Kidney glomerular epithelial cell (primary cell): ENCODE results near the gene IKBKG.
"Not testable (repeated sequence)": the region's sequence is repeated elsewhere in the genome, so short reads cannot be mapped to it uniquely, and the experiment has no call there.

Experiments
- DNase-seq: peaks from one replicate; lab custom pipeline; 2025; lab: John Stamatoyannopoulos, UW

IKBKG gene

DNA sequence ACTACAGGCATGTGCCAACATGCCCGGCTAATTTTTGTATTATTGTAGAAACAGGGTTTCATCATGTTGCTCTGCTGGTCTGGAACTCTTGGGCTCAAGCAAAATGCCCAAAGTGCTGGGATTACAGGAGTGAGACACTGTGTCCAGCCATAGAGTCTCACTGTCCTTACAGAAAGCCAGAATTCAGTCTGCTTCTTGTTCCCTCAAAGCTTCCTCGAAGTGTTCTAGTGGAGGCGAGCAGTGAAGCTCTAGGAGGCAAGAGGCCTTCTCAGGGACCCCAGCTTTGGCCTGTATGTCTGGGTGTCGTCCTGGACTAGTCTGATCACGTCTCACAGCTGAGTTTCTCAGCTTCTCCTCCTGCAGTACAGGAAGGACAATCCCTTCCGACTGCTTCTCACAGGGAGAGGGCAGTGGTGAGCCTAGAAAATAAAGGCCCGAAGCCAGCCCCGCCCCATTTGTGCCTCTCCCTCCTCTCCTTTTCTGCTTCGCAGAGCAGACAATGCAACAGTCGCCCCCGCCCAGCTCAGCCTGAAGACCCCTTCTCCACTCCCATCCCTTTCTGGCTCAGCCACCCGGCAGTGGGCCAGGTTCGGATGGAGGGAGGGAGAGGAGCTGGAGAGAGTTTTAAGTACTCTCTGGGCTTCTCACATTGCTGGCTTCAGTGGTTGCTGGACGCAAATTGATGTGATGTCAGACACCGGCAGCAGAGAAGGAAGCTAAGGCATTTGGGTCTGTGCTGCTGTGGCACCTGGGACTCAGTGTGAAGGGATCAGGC is 20.3 kb upstream of the IKBKG start:
- peak; percentile 42 for DNase-seq

DNA sequence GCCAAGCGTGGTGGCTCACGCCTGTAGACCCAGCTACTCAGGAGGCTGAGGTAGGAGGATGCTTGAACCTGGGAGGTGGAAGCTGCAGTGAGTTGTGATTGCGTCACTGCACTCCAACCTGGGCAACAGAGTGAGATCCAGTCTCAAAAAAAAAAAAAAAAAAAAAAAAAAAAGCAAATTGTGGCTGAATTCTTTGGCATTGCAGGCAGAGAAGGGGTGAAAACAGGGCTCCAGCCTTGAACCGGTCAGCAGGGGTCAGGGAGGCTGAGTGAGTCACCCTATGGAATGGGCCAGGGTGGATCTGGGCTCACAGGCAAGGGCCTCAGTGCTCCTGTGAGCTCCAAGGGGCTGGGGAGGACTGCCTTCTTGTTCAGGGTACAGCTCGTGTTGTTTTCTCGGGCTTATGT is 18.2 kb upstream of the IKBKG start:
- DNase-seq, result no peak

DNA sequence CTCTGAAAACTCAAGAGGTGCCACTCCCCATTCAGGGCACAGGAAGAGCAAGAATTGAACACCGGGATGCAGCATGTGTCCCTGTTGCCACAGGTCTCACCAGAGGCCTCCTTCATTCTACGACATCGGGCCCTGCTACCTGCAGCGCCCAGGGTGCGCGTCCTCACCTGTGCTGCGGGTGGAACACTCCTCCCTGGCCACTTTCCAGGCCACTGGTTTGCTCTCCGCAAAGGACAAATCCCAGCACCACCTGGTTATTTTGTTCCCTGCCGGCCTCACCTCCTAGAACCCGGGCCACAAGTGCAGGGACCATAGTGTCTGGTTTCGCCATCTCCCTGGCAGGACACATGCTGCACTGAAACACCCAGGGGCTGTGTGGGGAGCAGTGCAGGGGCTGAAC is 17.1 kb upstream of the IKBKG start:
- no peak for DNase-seq

DNA sequence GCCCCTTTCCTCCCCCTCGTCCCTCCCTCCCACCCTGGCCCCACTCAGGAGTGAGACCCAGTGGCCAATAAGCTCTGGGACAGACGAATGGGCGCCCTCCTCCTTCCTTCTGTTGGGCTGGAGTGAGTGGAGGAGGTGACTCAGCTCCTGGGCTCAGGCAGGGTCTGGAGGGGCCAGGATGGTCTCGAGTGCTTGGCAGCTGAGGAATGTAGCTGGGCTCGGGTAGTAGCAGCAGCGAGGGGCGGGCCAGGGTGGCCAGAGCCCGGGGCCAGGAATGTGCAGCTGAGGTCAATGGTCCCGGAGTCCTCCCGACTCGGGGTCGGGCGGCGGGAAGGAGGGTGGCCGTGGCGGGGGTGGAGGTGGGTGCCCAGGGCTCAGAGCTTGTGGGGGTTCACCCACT is 15.8 kb upstream of the IKBKG start:
- peak; percentile 51 for DNase-seq

DNA sequence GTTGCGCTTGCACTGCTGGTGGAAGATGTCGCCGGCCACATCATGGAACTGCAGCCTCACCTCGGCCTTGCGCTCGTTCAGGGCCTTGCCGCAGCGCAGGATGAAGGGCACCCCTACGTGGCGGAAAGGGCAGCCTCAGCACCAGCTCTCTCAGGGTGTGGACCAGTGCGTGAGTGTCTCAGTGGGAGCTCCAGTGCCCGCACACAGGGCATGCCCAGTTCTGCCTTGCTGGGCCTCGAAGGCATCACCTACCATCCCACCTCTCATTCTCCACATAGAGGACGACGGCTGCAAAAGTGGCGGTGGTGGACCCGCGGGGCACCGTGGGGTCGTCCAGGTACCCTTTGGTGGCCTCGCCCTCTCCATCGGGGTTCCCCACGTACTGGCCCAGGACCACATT is 14.7 kb upstream of the IKBKG start:
- no peak for DNase-seq

DNA sequence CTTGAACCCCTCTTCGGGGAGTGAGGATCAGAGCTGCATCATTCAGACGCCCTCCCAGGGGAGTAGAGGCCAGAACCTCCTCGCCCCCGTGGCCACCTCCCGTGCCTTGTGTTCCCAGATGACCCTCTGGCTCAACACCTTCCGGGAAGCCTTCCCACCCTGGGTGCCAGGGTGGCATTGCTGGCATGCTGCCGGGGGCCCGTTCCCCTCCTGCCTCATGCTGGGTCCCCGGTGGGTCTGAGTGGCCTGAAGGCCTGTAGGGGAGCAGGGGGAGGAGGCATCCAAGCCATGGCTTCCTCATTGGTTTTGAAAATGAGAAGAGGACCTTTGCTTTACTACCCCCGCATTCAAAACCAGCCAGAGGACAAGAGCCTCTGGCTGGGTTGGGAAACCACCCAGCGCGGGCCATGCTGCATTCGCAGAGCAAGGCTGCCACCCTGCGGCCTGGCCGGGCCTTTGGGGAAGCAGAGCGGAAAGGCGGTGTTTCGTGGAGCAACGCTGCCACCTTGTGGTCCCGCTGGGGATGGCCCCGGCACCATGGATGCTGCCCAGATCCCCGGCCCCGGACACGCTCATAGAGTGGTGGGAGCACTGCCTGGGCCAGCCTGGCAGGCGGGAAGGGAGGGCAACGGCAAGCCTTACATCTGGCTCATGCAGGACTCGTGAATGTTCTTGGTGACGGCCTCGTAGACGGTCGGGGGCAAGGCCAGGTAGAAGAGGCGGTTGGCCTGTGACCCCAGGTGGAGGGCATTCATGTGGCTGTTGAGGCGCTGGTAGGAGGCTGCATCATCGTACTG is 12.7 kb upstream of the IKBKG start:
- DNase-seq, result peak; percentile 61

DNA sequence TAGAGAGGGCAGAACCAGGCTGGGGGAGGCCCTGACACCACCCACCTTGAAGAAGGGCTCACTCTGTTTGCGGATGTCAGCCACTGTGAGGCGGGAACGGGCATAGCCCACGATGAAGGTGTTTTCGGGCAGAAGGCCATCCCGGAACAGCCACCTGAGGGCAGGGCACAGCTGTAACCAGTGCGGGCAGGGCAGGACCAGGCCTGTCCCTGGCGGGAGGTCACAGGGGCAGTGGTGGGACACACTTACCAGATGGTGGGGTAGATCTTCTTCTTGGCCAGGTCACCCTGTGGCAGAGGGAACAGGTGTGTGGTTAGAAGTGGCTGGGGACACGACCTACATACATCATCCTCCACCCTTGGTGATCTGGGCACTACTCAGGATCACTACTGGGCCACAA is 11.5 kb upstream of the IKBKG start:
- no peak for DNase-seq

DNA sequence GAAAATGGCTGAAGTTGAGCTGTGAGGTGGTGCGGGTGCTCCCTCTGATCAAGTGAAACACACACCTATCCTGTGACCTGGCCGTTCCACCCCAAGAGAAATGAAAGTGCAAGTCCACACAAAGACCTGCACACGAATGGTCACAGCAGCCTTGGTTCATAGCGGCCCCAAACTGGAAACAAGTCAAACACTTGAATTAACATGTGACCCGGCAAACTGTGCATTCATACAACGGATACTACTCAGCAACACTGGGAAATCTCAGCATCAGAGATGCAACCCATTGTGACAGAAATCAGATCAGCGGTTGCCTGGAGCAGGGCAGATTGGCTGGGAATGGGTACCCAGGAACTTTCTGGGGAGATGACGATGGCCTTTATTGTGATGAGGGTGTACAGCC is 8.3 kb upstream of the IKBKG start:
- DNase-seq, result no peak

DNA sequence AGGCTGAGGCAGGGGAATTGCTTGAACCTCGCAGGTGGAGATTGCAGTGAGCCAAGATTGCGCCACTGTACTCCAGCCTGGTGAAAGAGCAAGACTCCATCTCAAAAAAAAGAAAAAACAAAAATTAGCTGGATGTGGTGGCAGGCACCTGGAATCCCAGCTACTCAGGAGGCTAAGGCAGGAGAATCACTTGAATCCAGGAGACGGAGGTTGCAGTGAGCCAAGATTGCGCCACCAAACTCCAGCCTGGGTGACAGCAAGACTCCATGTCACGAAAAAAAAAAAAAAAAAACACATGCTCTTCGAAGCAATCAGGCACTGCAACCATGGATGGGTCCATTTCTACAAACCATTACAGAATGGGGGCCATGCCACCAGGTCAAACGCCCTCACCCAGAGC is 7.1 kb upstream of the IKBKG start:
- not testable (repeated sequence) for DNase-seq

DNA sequence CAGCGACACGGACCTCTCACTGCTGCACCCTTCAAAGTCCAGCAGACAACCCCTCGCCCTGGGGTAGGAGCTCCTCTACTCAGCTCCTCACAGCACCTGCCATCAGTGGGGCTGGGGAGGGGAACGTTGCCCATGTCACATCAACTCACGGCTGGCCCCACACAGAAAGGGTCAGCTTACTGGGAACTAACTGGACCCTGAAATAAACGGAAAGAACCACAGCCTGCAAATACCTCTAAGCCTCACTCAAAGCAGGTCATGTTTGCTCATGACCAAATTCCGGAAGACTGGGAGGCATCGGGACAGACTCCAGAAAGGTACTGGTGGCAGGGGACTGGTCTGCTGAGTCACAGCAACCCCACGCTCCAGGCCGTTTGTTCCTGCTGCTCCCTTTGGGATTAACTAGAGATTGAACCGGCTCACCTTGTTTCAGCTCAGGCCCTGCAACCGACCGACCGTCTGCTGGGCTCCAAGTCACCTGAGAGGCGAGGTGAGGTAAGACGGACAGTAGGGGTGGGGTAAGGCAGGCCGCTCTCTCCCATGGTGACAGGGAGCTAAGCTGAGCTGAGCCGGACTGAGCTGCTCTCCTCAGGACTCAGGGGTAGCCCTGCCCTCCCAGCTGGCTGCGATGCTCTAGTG is 6.4 kb upstream of the IKBKG start:
- DNase-seq, result no peak

DNA sequence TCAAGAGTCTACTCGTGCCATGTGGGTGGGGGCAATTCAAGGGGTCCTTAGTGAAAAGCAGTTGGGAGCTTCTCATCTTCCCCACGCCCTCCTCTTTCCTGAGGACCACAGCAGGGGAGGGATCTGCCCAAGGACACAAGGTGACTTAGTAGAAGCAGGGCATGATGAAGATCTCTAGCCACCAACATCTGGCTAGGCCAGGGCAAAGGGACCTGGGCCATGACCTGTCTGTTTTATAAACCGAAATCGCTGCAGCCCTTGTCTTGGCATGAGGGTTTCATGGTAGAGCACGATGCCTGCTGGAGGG is 5.9 kb upstream of the IKBKG start:
- no peak for DNase-seq

DNA sequence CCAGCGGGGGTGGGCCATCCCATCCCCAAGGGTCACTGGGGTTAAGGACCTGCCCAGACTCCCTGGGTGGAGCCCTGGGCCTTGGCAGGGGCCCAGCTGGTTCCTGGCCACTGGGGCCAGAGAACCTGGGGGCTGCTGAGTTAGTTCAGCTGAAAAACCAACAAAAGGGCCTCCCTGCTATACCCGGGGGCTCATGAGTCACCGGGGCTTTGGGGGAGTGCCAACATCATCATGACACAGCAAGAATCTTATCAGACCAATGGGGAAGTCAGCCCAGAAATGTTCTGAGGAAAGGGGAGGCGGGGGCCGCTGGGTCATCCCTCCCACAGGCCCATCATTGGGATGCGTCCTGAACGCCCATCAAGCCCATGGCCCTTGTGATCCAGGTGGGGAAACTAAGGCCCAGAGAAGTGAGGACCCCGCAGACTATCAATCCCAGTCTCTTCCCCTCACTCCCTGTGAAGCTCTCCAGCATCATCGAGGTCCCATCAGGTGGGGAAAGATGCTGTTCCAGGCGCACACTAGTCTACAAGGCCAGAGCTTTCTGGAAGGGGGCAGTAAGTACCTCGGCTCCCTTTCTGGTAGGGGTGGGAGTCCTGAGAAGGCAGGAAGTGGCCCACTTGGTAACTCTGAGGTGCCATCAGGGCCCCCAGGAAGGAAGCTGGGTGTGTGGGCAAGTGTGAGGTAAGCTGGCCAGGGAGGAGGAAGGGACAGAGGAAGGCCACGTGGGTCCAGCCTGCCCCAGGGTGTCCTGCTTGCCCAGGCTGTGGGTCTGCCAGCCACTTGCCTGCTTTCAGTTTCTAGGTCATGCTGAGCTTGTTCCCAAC is 5.3 kb upstream of the IKBKG start:
- peak; percentile 69 for DNase-seq

DNA sequence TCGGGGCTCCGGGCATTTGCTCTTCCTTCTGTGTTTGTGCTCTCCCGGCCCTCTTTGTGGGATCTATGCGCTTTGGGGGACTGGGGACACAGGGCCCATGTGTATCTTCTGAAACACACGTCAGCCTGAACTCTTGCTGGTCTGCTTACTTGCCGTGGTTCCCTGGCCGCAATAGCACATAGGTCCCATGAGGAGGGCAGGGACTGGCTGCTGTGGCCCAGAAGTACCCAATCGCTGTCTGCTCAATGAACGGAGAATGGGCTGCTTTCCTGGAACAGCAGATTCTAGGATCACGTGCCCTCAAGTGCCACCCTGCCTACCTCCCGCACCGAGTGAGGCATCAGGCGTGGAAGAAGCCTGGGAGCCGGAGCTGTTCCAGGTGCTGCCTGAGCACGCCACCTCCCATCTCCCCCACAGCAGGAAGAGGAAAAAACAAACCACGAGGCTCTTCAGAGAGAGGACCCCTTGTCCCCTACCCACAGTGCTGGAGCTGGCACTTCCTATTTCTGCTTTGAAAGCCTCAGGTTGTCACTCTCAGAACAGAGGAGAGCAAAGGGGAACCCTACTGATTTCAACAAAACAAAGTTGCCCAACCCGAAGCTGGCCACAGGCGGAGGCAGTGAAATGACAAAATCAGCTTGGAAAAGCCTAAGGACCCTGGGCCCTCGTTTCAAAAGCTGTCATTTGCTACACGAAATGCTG is 4.5 kb upstream of the IKBKG start:
- no peak for DNase-seq

DNA sequence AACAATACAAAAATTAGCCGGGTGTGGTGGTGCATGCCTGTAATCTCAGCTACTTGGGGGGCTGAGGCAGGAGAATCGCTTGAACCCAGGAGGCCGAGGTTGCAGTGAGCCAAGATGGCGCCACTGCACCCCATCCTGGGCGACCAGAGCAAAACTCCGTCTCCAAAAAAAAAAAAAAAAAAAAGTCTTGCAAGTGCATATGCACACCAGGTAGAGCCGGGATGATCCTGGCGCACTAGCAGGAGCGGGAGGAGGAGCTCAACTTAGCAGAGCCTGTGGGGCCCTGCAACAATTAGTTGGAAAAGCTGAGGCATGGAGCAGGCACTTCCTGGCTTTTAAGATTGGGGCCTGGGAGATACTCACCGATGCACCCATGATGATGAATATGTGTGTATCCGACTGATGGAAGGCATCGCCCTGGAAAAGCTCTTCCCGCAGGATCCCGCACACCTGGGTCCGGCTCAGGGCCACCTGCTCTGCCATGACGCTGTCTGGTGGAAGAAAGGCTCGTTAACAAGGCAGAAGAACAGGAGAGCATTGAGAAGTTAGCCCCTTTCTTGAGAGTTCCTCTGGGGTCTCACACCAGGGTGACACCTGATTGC is 1.6 kb upstream of the IKBKG start:
- no peak for DNase-seq

DNA sequence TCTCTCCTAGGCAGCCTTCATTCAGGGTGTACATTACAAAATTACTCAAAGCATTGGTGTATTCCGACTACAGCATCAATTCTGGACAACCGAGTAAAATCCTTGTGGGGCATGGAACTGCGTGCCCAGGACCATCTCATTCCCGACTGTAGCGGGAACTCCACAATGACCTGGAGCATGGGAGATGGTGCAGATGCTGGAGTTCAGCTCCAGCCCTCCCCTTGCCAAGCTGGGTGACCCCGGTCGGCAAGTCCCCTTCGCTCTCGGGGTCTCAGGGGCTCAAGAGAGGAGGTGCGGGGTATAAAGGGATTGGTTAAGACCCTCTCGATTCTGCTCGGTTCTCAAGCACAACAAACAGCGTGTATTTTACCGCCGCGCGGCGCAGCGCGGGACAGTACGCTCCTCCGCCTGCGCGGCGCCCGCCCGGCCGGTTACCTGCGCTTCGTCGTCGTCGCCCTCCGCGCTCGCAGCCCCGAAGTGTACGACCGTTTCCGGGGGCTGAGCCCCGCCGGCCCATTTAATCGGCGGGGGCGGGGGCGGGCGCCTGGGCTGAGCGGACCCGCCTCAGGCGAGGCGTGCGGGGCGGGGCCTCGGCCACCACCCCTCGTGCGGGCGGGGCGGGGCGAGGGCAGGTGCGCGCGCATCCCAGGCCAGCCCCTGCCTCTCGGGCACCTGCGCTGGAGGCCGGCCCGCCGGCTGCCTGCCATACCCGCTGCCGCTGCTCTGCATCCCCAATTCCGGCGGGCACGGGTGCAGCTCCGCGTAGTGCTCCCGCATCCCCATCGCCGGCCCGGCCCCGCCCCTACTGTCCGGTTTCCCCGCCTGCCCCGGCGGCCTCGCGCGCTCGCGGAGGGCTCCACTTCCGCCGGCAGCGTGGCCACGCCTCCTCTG is 821 bp upstream of the IKBKG start, which contains the start of gene G6PD:
Gene G6PD (minus strand): TSS at position 493 of the 891 bp plus-strand sequence. CDS start 691 bp downstream, outside the sequence.
- DNase-seq, result no peak

DNA sequence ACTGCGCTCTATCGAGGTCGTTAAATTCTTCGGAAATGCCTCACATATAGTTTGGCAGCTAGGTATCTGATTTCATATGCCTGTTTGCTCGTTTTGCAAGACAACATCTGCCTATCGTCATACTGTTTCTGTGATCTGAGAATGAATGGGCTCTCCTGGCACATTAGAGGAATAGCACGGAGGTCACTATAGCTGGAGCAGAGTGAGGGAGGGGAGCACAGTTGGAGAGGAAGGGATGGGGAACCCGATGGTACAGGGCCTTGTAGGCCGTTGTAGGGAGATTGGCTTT is 552 bp downstream of the IKBKG start:
- no peak for DNase-seq

DNA sequence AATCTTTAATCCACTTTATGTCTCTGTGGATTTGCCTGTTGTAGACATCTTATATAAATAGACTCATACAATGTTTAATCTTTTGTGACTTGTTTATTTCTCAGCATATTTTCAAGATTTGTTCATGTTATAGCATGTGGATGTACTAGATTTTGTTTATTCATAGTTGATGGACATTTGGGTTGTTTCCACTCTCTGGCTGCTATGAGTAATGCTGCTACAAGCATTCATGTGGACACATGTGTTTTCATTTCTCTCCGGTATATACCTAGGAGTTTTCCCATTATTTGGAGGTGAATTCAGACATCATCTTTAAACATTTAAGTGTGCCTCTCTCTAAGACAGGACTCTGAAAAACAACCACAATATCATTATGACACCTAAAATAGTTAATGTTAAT is 2.3 kb downstream of the IKBKG start:
- no peak for DNase-seq

DNA sequence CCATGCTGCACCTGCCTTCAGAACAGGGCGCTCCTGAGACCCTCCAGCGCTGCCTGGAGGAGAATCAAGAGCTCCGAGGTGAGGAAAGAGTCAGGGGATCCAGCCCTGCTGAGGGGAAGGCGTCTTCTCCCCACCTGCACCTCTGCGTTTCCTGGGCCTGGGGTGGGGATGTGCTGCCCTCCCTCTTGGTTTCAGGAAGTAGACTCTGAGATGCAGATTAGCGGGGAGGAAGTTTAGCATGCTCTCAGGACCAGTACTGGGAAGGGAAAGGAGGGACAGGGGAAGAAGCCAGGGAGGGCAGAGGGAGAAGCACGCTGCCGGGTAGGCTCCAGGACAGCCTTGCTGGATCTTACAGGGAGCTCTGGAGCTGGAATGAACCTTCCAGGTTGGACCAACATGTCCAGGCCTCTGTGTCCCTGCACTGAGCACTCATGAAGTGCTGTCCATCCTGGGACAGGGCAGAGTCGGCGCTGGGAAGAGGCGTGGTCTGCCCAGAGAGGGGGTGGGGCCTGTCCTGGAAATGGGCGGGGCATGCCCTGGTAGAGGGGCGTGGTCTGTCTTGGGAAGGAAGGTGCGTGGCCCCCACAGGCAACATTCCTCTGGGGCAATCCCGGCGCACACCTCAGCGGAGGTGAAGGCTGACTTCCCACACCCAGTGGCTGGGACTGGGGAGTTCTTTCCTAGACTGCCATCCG is 4.8 kb downstream of the IKBKG start:
- not testable (repeated sequence) for DNase-seq

DNA sequence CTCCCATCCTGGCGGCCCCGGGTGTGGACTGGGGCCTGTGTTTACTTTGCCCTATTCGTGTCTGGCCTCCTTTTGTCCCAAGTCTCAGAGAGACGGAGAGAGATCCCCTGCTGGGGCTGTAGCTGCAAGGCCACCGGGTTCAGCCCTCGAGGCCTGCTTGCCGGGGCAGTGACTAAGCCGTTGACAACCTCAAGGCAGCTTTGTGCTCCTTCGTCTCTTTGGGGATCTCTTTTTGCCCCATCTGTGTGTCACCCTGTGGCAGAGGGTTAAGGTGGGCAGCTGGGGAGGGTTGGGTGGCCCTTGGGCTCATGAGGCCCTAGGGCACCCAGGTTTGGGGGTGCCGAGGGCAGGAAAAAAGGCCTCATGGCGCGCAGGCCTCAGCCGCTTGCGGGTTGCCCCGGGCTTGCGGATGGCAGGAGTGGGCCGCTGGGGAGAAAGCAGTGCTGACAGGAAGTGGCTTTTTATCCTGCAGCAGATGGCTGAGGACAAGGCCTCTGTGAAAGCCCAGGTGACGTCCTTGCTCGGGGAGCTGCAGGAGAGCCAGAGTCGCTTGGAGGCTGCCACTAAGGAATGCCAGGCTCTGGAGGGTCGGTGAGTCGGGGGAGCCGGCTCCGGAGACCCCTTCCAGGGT is 10.8 kb downstream of the IKBKG start:
- not testable (repeated sequence) for DNase-seq
